HEK293 (cell line): ENCODE results near the gene CLTCL1.

Source experiments
- HOXA7 ChIP-seq: sonication (generic); formaldehyde crosslinking; IDR thresholded peaks from 2 replicates; pipeline ENCODE4 v1.8.1; 2022; ENCODE audit warnings: missing genetic modification reagents, borderline replicate concordance
- MYNN ChIP-seq: fragments of 450-650 bp; formaldehyde crosslinking; IDR thresholded peaks from 2 replicates; pipeline ENCODE4 v1.5.1; 2016; ENCODE audit warnings: missing biosample characterization, missing genetic modification characterization, borderline replicate concordance
- PRDM1 ChIP-seq: fragments of 450-650 bp; formaldehyde crosslinking; IDR thresholded peaks from 2 replicates; pipeline ENCODE4; 2016; ENCODE audit warnings: missing biosample characterization, missing genetic modification characterization
- SETDB1 ChIP-seq: IDR thresholded peaks from one replicate; pipeline ENCODE4 v1.6.1; 2017; ENCODE audit warnings: mild to moderate bottlenecking, low read length, moderate library complexity, mixed read lengths; ENCODE audit not compliant: insufficient read length
- TRIM28 ChIP-seq: IDR thresholded peaks from 2 replicates; pipeline ENCODE4 v1.6.1; 2011; ENCODE audit warnings: low read length, control low read depth, borderline replicate concordance
- TSHZ1 ChIP-seq: fragments of 450-650 bp; formaldehyde crosslinking; IDR thresholded peaks from 2 replicates; pipeline ENCODE4 v1.5.1; 2016; ENCODE audit warnings: missing biosample characterization, missing genetic modification characterization, borderline replicate concordance
- ZBTB17 ChIP-seq: fragments of 450-650 bp; formaldehyde crosslinking; IDR thresholded peaks from 2 replicates; pipeline ENCODE4 v1.5.1; 2016; ENCODE audit warnings: missing biosample characterization, missing genetic modification characterization
- ZFP37 ChIP-seq: fragments of 450-650 bp; formaldehyde crosslinking; IDR thresholded peaks from 2 replicates; pipeline ENCODE4 v1.5.1; 2016; ENCODE audit warnings: missing biosample characterization, missing genetic modification characterization
- ZNF132 ChIP-seq: fragments of 450-650 bp; formaldehyde crosslinking; IDR thresholded peaks from 2 replicates; pipeline ENCODE4 v1.5.1; 2017; ENCODE audit warnings: missing biosample characterization, missing genetic modification characterization, borderline replicate concordance
- ZNF19 ChIP-seq: fragments of 450-650 bp; formaldehyde crosslinking; IDR thresholded peaks from 2 replicates; pipeline ENCODE4; 2016; ENCODE audit warnings: missing biosample characterization, missing genetic modification characterization, low read depth
- ZNF2 ChIP-seq: fragments of 450-650 bp; formaldehyde crosslinking; IDR thresholded peaks from 2 replicates; pipeline ENCODE4 v1.5.1; 2016; ENCODE audit warnings: missing biosample characterization, missing genetic modification characterization
- ZNF223 ChIP-seq: fragments of 450-650 bp; formaldehyde crosslinking; IDR thresholded peaks from 2 replicates; pipeline ENCODE4 v1.5.1; 2016; ENCODE audit warnings: missing biosample characterization, missing genetic modification characterization
- ZNF274 ChIP-seq, 2 experiments: fragments of 200-500 bp in 1 of 2; fragments of 450-650 bp in 1 of 2; sonication (Bioruptor generic) in 1 of 2; formaldehyde crosslinking in 1 of 2; IDR thresholded peaks; 2 replicates each; pipeline versions ENCODE4 v1.5.1 to v1.6.1; 2014 to 2016; ENCODE audit warnings: borderline replicate concordance in 1 of 2, inconsistent platforms in 1 of 2, low read length in 1 of 2, missing biosample characterization in 1 of 2, missing genetic modification characterization in 1 of 2
- ZNF366 ChIP-seq: fragments of 450-650 bp; formaldehyde crosslinking; conservative IDR thresholded peaks from 2 replicates; pipeline ENCODE4 v1.5.1; 2016; ENCODE audit warnings: missing biosample characterization, missing genetic modification characterization
- ZNF585B ChIP-seq: fragments of 450-650 bp; formaldehyde crosslinking; IDR thresholded peaks from 2 replicates; pipeline ENCODE4 v1.5.1; 2016; ENCODE audit warnings: missing biosample characterization, missing genetic modification characterization
- ZNF626 ChIP-seq: fragments of 450-650 bp; sonication (Bioruptor Pico); formaldehyde crosslinking; IDR thresholded peaks from 2 replicates; pipeline ENCODE4 v1.5.1; 2018; ENCODE audit warnings: missing biosample characterization, missing genetic modification characterization, inconsistent platforms
- ZNF768 ChIP-seq: fragments of 450-650 bp; formaldehyde crosslinking; IDR thresholded peaks from 2 replicates; pipeline ENCODE4 v1.5.1; 2018; ENCODE audit warnings: missing biosample characterization, mild to moderate bottlenecking, missing genetic modification characterization
- ZNF791 ChIP-seq: fragments of 450-650 bp; formaldehyde crosslinking; IDR thresholded peaks from 2 replicates; pipeline ENCODE4 v1.5.1; 2016; ENCODE audit warnings: missing biosample characterization, missing genetic modification characterization
- TF ChIP-seq, protein P1 (sequence below): fragments of 450-650 bp; IDR thresholded peaks from 2 replicates; pipeline ENCODE4 v1.5.1; 2018; ENCODE audit warnings: missing biosample characterization, mild to moderate bottlenecking, missing genetic modification characterization
- TF ChIP-seq, protein P2 (sequence below): fragments of 450-650 bp; formaldehyde crosslinking; IDR thresholded peaks from 2 replicates; pipeline ENCODE4 v1.5.1; 2016; ENCODE audit warnings: missing biosample characterization, missing genetic modification characterization

Gene CLTCL1

GRCh38 chr22:19179497-19180048, 111.9 kb downstream of the CLTCL1 start (continued):
- TF ChIP-seq ZNF274 (IDR thresholded peaks at IDR 0.05; ENCODE audit: low read length) (no peak), ZNF274 (tag by site-specific recombination; IDR thresholded peaks at IDR 0.05; ENCODE audit: borderline replicate concordance) (no peak), ZNF585B (no peak), MYNN (tag by site-specific recombination) (no peak), TSHZ1 (tag by site-specific recombination) (no peak), ZBTB17 (peak; percentile 5; the same call in 1 of the 2 replicates), HOXA7 (CRISPR knock-in tag) (no peak), PRDM1 (no peak), ZNF132 (no peak), ZNF626 (tag by site-specific recombination) (no peak), ZFP37 (tag by site-specific recombination) (no peak), ZNF366 (tag by site-specific recombination) (no peak), ZNF2 (tag by site-specific recombination) (peak; percentile 76), ZNF19 (tag by site-specific recombination) (no peak), TRIM28 (no peak), ZNF791 (no peak), ZNF768 (tag by site-specific recombination) (peak; percentile 76; the same call in 1 of the 2 replicates), SETDB1 (no peak), ZNF223 (no peak)
- TF ChIP-seq, protein P1, sequence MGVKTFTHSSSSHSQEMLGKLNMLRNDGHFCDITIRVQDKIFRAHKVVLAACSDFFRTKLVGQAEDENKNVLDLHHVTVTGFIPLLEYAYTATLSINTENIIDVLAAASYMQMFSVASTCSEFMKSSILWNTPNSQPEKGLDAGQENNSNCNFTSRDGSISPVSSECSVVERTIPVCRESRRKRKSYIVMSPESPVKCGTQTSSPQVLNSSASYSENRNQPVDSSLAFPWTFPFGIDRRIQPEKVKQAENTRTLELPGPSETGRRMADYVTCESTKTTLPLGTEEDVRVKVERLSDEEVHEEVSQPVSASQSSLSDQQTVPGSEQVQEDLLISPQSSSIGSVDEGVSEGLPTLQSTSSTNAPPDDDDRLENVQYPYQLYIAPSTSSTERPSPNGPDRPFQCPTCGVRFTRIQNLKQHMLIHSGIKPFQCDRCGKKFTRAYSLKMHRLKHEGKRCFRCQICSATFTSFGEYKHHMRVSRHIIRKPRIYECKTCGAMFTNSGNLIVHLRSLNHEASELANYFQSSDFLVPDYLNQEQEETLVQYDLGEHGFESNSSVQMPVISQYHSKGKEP (tag by site-specific recombination), result no peak; the same call in 1 of the 2 replicates
- TF ChIP-seq, protein P2, sequence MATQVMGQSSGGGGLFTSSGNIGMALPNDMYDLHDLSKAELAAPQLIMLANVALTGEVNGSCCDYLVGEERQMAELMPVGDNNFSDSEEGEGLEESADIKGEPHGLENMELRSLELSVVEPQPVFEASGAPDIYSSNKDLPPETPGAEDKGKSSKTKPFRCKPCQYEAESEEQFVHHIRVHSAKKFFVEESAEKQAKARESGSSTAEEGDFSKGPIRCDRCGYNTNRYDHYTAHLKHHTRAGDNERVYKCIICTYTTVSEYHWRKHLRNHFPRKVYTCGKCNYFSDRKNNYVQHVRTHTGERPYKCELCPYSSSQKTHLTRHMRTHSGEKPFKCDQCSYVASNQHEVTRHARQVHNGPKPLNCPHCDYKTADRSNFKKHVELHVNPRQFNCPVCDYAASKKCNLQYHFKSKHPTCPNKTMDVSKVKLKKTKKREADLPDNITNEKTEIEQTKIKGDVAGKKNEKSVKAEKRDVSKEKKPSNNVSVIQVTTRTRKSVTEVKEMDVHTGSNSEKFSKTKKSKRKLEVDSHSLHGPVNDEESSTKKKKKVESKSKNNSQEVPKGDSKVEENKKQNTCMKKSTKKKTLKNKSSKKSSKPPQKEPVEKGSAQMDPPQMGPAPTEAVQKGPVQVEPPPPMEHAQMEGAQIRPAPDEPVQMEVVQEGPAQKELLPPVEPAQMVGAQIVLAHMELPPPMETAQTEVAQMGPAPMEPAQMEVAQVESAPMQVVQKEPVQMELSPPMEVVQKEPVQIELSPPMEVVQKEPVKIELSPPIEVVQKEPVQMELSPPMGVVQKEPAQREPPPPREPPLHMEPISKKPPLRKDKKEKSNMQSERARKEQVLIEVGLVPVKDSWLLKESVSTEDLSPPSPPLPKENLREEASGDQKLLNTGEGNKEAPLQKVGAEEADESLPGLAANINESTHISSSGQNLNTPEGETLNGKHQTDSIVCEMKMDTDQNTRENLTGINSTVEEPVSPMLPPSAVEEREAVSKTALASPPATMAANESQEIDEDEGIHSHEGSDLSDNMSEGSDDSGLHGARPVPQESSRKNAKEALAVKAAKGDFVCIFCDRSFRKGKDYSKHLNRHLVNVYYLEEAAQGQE (tag by site-specific recombination), result no peak
